HepG2 (cell line): ENCODE data around the gene NOP9. TPM values are rescaled to one million over a fixed set of nuclear protein-coding genes. Genes with fewer than 3 reads are reported as not detected.

Experiments
- EHMT2 ChIP-seq: fragments of 200-600 bp; sonication (generic); IDR thresholded peaks from 2 replicates; pipeline ENCODE4 v1.7.0; 2017; ENCODE audit warnings: antibody characterized with exemption, low read depth, low read length, borderline replicate concordance
- FOSL2 ChIP-seq: sonication (generic); formaldehyde crosslinking; IDR thresholded peaks from 2 replicates; pipeline ENCODE4 v1.4.0; 2020; ENCODE audit warnings: missing genetic modification reagents
- KMT2B ChIP-seq: IDR thresholded peaks from 2 replicates; pipeline ENCODE4 v1.6.1; 2016; ENCODE audit warnings: missing genetic modification reagents, missing compliant biosample characterization
- NR2F6 ChIP-seq, 2 experiments: IDR thresholded peaks; 2 replicates each; pipeline ENCODE4 v1.6.1; 2016; ENCODE audit warnings: antibody characterized with exemption in 1 of 2, mild to moderate bottlenecking in 1 of 2
- RARA ChIP-seq: IDR thresholded peaks from 2 replicates; pipeline ENCODE4 v1.6.1; 2016; ENCODE audit warnings: missing genetic modification reagents, missing compliant biosample characterization
- SAP130 ChIP-seq: IDR thresholded peaks from 2 replicates; pipeline ENCODE4 v1.6.1; 2016; ENCODE audit warnings: low read depth
- TBL1XR1 ChIP-seq: fragments of 150-350 bp; IDR thresholded peaks from 2 replicates; pipeline ENCODE4 v1.6.1; 2014; ENCODE audit warnings: borderline replicate concordance, low read length; ENCODE audit not compliant: partially characterized antibody
- TEAD3 ChIP-seq: optimal IDR thresholded peaks from 2 replicates; pipeline ENCODE3; 2016; ENCODE audit warnings: borderline replicate concordance
- ZEB1 ChIP-seq: IDR thresholded peaks from 2 replicates; pipeline ENCODE4 v1.6.1; 2012; ENCODE audit warnings: mild to moderate bottlenecking, low read depth, inconsistent platforms; ENCODE audit not compliant: insufficient replicate concordance
- ZFP36L1 ChIP-seq: sonication (generic); formaldehyde crosslinking; IDR thresholded peaks from 2 replicates; pipeline ENCODE4 v1.8.0; 2022; ENCODE audit warnings: mild to moderate bottlenecking, missing genetic modification reagents, moderate library complexity
- polyA plus RNA-seq, 8 experiments: library from polyadenylated mRNA; depleted of rRNA in 3 of 8; stranded (reverse) in 7 of 8; unstranded in 1 of 8; fragments of >200 nt; fragmentation: Illumina TruSeq in 4 of 8; extraction: Trizol in 4 of 8; gene quantifications; 2 replicates each; pipeline versions ENCODE4 v1.2.1 to v1.2.3, GENCODE V29; 2011 to 2016; ENCODE audit warnings: low read depth in 4 of 8, missing spikeins in 1 of 8, mixed read lengths in 1 of 8; ENCODE audit not compliant: insufficient read depth in 1 of 8
- total RNA-seq, 5 experiments: library from RNA; depleted of rRNA; stranded (reverse); fragments of >200 nt; fragmentation: Illumina TruSeq; extraction: Trizol; gene quantifications; 2 replicates each; pipeline ENCODE4 v1.2.3, GENCODE V29; 2016; ENCODE audit warnings: low read depth in 1 of 5
- TF ChIP-seq, protein P1 (sequence below): sonication (generic); formaldehyde crosslinking; IDR thresholded peaks from 2 replicates; pipeline ENCODE4 v1.4.0; 2020; ENCODE audit warnings: mild to moderate bottlenecking, missing genetic modification reagents
- TF ChIP-seq, protein P2 (sequence below), 2 experiments: sonication (generic) in 1 of 2; formaldehyde crosslinking in 1 of 2; IDR thresholded peaks; 2 replicates each; pipeline versions ENCODE4 v1.4.0 to v1.6.1; 2016 to 2020; ENCODE audit warnings: borderline replicate concordance in 1 of 2, low read depth in 1 of 2, mild to moderate bottlenecking in 1 of 2, missing genetic modification reagents in 1 of 2
- TF ChIP-seq, protein P3 (sequence below): sonication (generic); formaldehyde crosslinking; IDR thresholded peaks from 2 replicates; pipeline ENCODE4 v1.4.0; 2020; ENCODE audit warnings: missing genetic modification reagents, borderline replicate concordance
- TF ChIP-seq, protein P4 (sequence below): sonication (generic); formaldehyde crosslinking; conservative IDR thresholded peaks from 2 replicates; pipeline ENCODE4 v1.4.0; 2020; ENCODE audit warnings: mild to moderate bottlenecking, missing genetic modification reagents, moderate library complexity

NOP9 gene
- total and polyA plus RNA-seq, 2 of the 13 experiments (the other 11 are each of a cell fraction or from before 2014, with no cell fraction given) = 24.5 to 61.6 TPM

DNA sequence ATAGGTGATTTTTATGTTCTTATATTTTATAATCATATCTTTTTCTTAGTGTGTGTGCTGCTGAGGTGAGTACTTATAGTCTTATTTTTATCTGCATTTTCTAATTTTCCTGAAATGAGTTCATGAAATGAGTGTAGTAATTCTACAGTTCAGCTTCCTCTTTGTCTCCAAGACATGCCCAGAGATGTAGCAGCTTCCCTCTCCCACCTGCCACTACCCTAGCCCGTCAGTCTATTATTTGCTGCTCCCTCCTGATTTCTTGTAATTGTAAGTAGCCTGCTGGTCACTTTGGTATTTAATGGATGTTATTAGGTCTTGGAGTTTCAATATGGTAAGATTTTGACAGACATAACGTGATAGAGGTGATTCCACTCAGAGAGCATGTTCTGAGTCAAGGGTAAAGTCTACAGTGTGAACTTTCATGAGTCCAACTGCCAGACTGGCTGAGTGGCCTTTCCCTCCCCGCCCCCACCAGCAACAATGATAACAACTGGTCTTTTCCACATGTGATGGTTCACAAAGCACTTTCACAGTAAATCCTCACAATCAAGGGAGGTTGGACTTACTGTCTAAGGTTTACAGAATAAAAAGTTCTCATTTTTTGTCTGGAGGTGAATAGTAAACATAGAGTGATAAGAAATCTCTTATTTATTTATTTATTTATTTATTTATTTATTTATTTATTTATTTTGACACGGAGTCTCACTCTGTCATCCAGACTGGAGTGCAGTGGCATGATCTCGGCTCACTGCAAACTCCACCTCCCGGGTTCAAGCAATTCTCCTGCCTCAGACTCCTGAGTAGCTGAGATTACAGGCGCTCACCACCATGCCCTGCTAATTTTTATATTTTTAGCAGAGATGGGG is 44.4 kb downstream of the NOP9 start (continued):
- no peak for TF ChIP-seq ZFP36L1 (CRISPR knock-in tag)
- TF ChIP-seq NR2F6 (IDR thresholded peaks at IDR 0.05) = 0 out of 2 replicates have a peak, but pooled peaks have one; percentile 21
- peak; percentile 31; the same call in 1 of the 2 replicates for TF ChIP-seq NR2F6 (CRISPR knock-in tag; IDR thresholded peaks at IDR 0.05)
- TF ChIP-seq, protein P1, sequence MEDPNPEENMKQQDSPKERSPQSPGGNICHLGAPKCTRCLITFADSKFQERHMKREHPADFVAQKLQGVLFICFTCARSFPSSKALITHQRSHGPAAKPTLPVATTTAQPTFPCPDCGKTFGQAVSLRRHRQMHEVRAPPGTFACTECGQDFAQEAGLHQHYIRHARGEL (CRISPR knock-in tag) = no peak
- peak; percentile 72 for TF ChIP-seq TEAD3
- no peak for TF ChIP-seq EHMT2
- TF ChIP-seq, protein P2, sequence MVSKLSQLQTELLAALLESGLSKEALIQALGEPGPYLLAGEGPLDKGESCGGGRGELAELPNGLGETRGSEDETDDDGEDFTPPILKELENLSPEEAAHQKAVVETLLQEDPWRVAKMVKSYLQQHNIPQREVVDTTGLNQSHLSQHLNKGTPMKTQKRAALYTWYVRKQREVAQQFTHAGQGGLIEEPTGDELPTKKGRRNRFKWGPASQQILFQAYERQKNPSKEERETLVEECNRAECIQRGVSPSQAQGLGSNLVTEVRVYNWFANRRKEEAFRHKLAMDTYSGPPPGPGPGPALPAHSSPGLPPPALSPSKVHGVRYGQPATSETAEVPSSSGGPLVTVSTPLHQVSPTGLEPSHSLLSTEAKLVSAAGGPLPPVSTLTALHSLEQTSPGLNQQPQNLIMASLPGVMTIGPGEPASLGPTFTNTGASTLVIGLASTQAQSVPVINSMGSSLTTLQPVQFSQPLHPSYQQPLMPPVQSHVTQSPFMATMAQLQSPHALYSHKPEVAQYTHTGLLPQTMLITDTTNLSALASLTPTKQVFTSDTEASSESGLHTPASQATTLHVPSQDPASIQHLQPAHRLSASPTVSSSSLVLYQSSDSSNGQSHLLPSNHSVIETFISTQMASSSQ (IDR thresholded peaks at IDR 0.05; ENCODE audit: low read depth) = peak; percentile 4; the same call in 1 of the 2 replicates
- TF ChIP-seq, protein P2 (CRISPR knock-in tag; IDR thresholded peaks at IDR 0.05; ENCODE audit: borderline replicate concordance) = no peak
- peak; percentile 69 for TF ChIP-seq SAP130
- TF ChIP-seq, protein P3, sequence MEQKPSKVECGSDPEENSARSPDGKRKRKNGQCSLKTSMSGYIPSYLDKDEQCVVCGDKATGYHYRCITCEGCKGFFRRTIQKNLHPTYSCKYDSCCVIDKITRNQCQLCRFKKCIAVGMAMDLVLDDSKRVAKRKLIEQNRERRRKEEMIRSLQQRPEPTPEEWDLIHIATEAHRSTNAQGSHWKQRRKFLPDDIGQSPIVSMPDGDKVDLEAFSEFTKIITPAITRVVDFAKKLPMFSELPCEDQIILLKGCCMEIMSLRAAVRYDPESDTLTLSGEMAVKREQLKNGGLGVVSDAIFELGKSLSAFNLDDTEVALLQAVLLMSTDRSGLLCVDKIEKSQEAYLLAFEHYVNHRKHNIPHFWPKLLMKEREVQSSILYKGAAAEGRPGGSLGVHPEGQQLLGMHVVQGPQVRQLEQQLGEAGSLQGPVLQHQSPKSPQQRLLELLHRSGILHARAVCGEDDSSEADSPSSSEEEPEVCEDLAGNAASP (CRISPR knock-in tag) = peak; percentile 42; the same call in 1 of the 2 replicates
- no peak for TF ChIP-seq TBL1XR1
- TF ChIP-seq, protein P4, sequence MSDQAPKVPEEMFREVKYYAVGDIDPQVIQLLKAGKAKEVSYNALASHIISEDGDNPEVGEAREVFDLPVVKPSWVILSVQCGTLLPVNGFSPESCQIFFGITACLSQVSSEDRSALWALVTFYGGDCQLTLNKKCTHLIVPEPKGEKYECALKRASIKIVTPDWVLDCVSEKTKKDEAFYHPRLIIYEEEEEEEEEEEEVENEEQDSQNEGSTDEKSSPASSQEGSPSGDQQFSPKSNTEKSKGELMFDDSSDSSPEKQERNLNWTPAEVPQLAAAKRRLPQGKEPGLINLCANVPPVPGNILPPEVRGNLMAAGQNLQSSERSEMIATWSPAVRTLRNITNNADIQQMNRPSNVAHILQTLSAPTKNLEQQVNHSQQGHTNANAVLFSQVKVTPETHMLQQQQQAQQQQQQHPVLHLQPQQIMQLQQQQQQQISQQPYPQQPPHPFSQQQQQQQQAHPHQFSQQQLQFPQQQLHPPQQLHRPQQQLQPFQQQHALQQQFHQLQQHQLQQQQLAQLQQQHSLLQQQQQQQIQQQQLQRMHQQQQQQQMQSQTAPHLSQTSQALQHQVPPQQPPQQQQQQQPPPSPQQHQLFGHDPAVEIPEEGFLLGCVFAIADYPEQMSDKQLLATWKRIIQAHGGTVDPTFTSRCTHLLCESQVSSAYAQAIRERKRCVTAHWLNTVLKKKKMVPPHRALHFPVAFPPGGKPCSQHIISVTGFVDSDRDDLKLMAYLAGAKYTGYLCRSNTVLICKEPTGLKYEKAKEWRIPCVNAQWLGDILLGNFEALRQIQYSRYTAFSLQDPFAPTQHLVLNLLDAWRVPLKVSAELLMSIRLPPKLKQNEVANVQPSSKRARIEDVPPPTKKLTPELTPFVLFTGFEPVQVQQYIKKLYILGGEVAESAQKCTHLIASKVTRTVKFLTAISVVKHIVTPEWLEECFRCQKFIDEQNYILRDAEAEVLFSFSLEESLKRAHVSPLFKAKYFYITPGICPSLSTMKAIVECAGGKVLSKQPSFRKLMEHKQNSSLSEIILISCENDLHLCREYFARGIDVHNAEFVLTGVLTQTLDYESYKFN (CRISPR knock-in tag) = peak; percentile 78
- TF ChIP-seq KMT2B (CRISPR knock-in tag) = no peak
- TF ChIP-seq RARA (CRISPR knock-in tag) = peak; percentile 81
- TF ChIP-seq ZEB1 = no peak
- TF ChIP-seq FOSL2 = peak; percentile 58; the same call in 1 of the 2 replicates
